PC-3 (cell line): ENCODE results near the gene SDCBP2. TPM values are rescaled to one million over a fixed set of nuclear protein-coding genes. Genes with fewer than 3 reads are reported as not detected.

Source experiments
- ATAC-seq: fragments of 200-7000 bp; cut with Tn5 transposase; 2 replicates; pipeline ENCODE4 v1.9.1; 2020; ENCODE audit warnings: mild to moderate bottlenecking, moderate library complexity
- BruUV-seq: library from RNA; stranded (reverse); fragments of 400-500 nt; replicated peaks from 2 replicates; lab custom pipeline; 2021; lab: Mats Ljungman, UMichigan
- CTCF ChIA-PET: fragments of 300-600 bp; sonication (Branson Sonifier 250); formaldehyde crosslinking; loops from one replicate; lab custom pipeline; 2022; ENCODE audit warnings: antibody characterized with exemption; lab: Charles Lee
- POLR2A ChIA-PET: fragments of 300-600 bp; sonication (Branson Sonifier 250); formaldehyde crosslinking; loops from one replicate; lab custom pipeline; 2022; ENCODE audit warnings: antibody characterized with exemption; ENCODE audit not compliant: unreplicated experiment; lab: Charles Lee
- DNase-seq: peaks from one replicate; pipeline ENCODE4 v3.0.0-alpha.2; 2015
- H2AFZ ChIP-seq: fragments of 300-600 bp; sonication (generic); 2 replicates; pipeline ENCODE4 v1.6.0; 2016; ENCODE audit warnings: antibody characterized with exemption, low read length
- H3F3A ChIP-seq: fragments of 300-600 bp; sonication (generic); one replicate; pipeline ENCODE4 v1.6.0; 2017; ENCODE audit warnings: antibody characterized with exemption, low read length, control low read depth, mild to moderate bottlenecking; ENCODE audit not compliant: unreplicated experiment
- H3K27ac ChIP-seq: fragments of 300-600 bp; sonication (generic); 2 replicates; pipeline ENCODE4 v1.5.1; 2016; ENCODE audit warnings: mild to moderate bottlenecking, low read length
- H3K27me3 ChIP-seq: fragments of 300-600 bp; sonication (generic); 2 replicates; pipeline ENCODE4 v1.6.1; 2016; ENCODE audit warnings: low read length, mixed read lengths
- H3K36me3 ChIP-seq: fragments of 300-600 bp; sonication (generic); 2 replicates; pipeline ENCODE4 v1.6.1; 2016; ENCODE audit warnings: low read depth, mixed run types, low read length, mixed read lengths
- H3K4me1 ChIP-seq: fragments of 300-600 bp; sonication (generic); 2 replicates; pipeline ENCODE4 v1.5.1; 2016; ENCODE audit warnings: low read length; ENCODE audit not compliant: insufficient read depth
- H3K4me2 ChIP-seq: fragments of 300-600 bp; sonication (generic); 2 replicates; pipeline ENCODE4 v1.6.0; 2016; ENCODE audit warnings: low read length
- H3K4me3 ChIP-seq: fragments of 300-600 bp; sonication (generic); 2 replicates; pipeline ENCODE4 v1.5.1; 2016; ENCODE audit warnings: mild to moderate bottlenecking, low read length, mixed read lengths
- H3K79me2 ChIP-seq: fragments of 300-600 bp; sonication (generic); 2 replicates; pipeline ENCODE4 v1.6.1; 2017; ENCODE audit warnings: low read length, mixed read lengths
- H3K9ac ChIP-seq: fragments of 300-600 bp; sonication (generic); 2 replicates; pipeline ENCODE4 v1.6.0; 2016; ENCODE audit warnings: mild to moderate bottlenecking, low read length
- H3K9me2 ChIP-seq: fragments of 300-600 bp; sonication (generic); replicated peaks from 2 replicates; pipeline ENCODE4 v1.6.1; 2016; ENCODE audit warnings: mixed run types, low read length, mixed read lengths
- H3K9me3 ChIP-seq: fragments of 300-600 bp; sonication (generic); 2 replicates; pipeline ENCODE4 v1.6.1; 2016; ENCODE audit warnings: low read length, mixed read lengths
- H4K20me1 ChIP-seq: fragments of 300-600 bp; sonication (generic); 2 replicates; pipeline ENCODE4 v1.6.1; 2016; ENCODE audit warnings: low read length, mixed read lengths
- CTCF ChIP-seq: fragments of 300-600 bp; sonication (generic); conservative IDR thresholded peaks from 2 replicates; pipeline ENCODE4 v1.5.1; 2017; ENCODE audit warnings: antibody characterized with exemption, low read depth, mild to moderate bottlenecking, low read length
- EZH2 ChIP-seq: fragments of 300-600 bp; sonication (generic); IDR thresholded peaks from one replicate; pipeline ENCODE4 v1.6.1; 2017; ENCODE audit warnings: antibody characterized with exemption, mild to moderate bottlenecking, low read length; ENCODE audit not compliant: unreplicated experiment
- EZH2phosphoT487 ChIP-seq: fragments of 300-600 bp; sonication (generic); IDR thresholded peaks from 2 replicates; pipeline ENCODE4 v1.6.1; 2018; ENCODE audit warnings: mild to moderate bottlenecking, antibody characterized with exemption, low read length, borderline replicate concordance
- intact Hi-C: fragments of 100-400 bp; cut with micrococcal nuclease; formaldehyde crosslinking; loops from 2 replicates; pipeline ENCODE4 v1.9.0; 2023
- total RNA-seq: library from RNA; depleted of rRNA; stranded (reverse); fragments of >200 nt; gene quantifications from 2 replicates; pipeline ENCODE4 v1.2.3, GENCODE V29; 2014

SDCBP2 gene
- total RNA-seq, 1 experiment from 2014 or later: 14.4 TPM

GRCh38 chr20:1326031-1326930 lies 2.7 kb downstream of the SDCBP2 start:
- H3K9ac ChIP-seq: peak overlapping the region; percentile 98
- H3K4me2 ChIP-seq: peak overlapping the region; percentile 91
- H2AFZ ChIP-seq: no peak overlapping the region
- ChIA-PET CTCF (interaction anchor here (0.7 kb wide), 1 partner anchor 115 kb away, joined by 3 read pairs; no protein-coding TSS in a partner anchor), POLR2A (interaction anchor here (0.7 to 1.1 kb wide), 3 partner anchors 10 to 81 kb away, joined by 3 to 5 read pairs (median 4); no protein-coding TSS in a partner anchor)
- H3K27ac ChIP-seq: peak overlapping the region; percentile 92
- ATAC-seq (no peak), DNase-seq (no peak)
- H4K20me1 ChIP-seq: no peaks in the 10 kb centered on the region
- no peaks in the 10 kb centered on the region for H3F3A ChIP-seq
- peaks cover 75% of the 10 kb centered on the region for H3K4me1 ChIP-seq
- H3K9me3 ChIP-seq: no peaks in the 10 kb centered on the region
- TF ChIP-seq CTCF (no peak), EZH2 (no peak), EZH2phosphoT487 (no peak)
- no TSS peak for BruUV-seq
- H3K4me3 ChIP-seq: peak overlapping the region; percentile 74
- peaks cover 59% of the 10 kb centered on the region for H3K79me2 ChIP-seq
- no peaks in the 10 kb centered on the region; the same call in 1 of the 2 replicates for H3K36me3 ChIP-seq
- H3K27me3 ChIP-seq: no peaks in the 10 kb centered on the region
- H3K9me2 ChIP-seq: no peaks in the 10 kb centered on the region
- intact Hi-C loops: loop anchor here (1.0 to 5.0 kb wide), 2 partner anchors 16 to 111 kb away; no protein-coding TSS in a partner anchor

GRCh38 chr20:1325173-1326030 lies 3.5 kb downstream of the SDCBP2 start:
- intact Hi-C loops: loop anchor here (1.0 to 5.0 kb wide), 3 partner anchors 17 to 145 kb away; no protein-coding TSS in a partner anchor
- H3K4me2 ChIP-seq: peak overlapping the region; percentile 91
- TF ChIP-seq EZH2: no peak
- no peak for TF ChIP-seq CTCF
- POLR2A ChIA-PET: interaction anchor here (0.6 to 1.1 kb wide), 4 partner anchors 10 to 80 kb away, joined by 3 to 5 read pairs (median 4); no protein-coding TSS in a partner anchor
- H2AFZ ChIP-seq: peak overlapping the region; percentile 21
- ATAC-seq: peak; percentile 66
- H3K27me3 ChIP-seq: no peaks in the 10 kb centered on the region
- H3K27ac ChIP-seq: peak overlapping the region; percentile 92
- no peaks in the 10 kb centered on the region for H4K20me1 ChIP-seq
- no peaks in the 10 kb centered on the region for H3F3A ChIP-seq
- BruUV-seq: TSS peak; percentile 70
- H3K4me3 ChIP-seq: peak overlapping the region; percentile 74
- no peaks in the 10 kb centered on the region for H3K36me3 ChIP-seq
- no peaks in the 10 kb centered on the region for H3K9me3 ChIP-seq
- H3K9me2 ChIP-seq: no peaks in the 10 kb centered on the region
- peaks cover 71% of the 10 kb centered on the region for H3K4me1 ChIP-seq
- peaks cover 51% of the 10 kb centered on the region for H3K79me2 ChIP-seq
- peak; percentile 98 for DNase-seq
- H3K9ac ChIP-seq: peak overlapping the region; percentile 98
- CTCF ChIA-PET: interaction anchor here (0.6 to 0.7 kb wide), 2 partner anchors 68 to 115 kb away, joined by 3 to 6 read pairs; no protein-coding TSS in a partner anchor
